ENCODE measurements around the gene CFAP68. TPM values are rescaled to one million over a fixed set of nuclear protein-coding genes. Genes with fewer than 3 reads are reported as not detected.
A peak's percentile ranks its signal among the peaks of the same experiment; 100 is the strongest.

The CFAP68 gene
- total and polyA plus RNA-seq, 2 experiments from 2014 or later, result 9.9 to 20.2 TPM

DNA sequence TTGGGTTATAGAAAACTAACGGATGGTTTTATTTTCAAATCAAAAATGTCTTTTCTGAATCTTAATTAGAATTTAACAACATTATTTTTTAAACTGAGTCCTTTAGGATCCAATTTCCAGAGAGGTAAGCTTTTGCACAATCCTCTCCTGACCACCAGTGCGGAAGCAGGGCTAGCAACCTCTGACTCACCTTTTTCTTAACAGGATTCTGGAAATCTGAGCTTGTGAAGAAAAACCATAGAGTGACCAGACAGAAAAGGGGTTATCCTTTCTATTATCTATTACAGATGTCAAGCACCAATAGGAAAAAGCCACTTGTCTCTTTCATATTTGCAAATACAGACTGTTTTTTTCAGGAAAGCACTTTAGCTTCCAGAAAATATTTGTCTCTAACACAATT, 33.3 kb upstream of the CFAP68 start:
- H3F3A ChIP-seq (ENCODE audit: insufficient read depth), result peaks cover 45% of the 10 kb centered on the region
- H3K4me3 ChIP-seq, result no peak overlapping the region
- peak overlapping the region; percentile 70 for H3K27ac ChIP-seq
- in situ Hi-C loops (cut with MboI), result loop anchor here (10.0 kb wide), 1 partner anchor 391 kb away; no protein-coding TSS in a partner anchor
- peak; percentile 80 for DNase-seq
- peaks cover 25% of the 10 kb centered on the region for H3K4me1 ChIP-seq (ENCODE audit: insufficient read depth)
- peak overlapping the region; percentile 6 for H3K4me2 ChIP-seq (ENCODE audit: unreplicated experiment)
- H3K27me3 ChIP-seq (replicated peaks; ENCODE audit: insufficient read depth), result no peaks in the 10 kb centered on the region
- no peaks in the 10 kb centered on the region for H3K9me2 ChIP-seq (ENCODE audit: insufficient read depth)
- TF ChIP-seq EZH2 (IDR thresholded peaks at IDR 0.05; ENCODE audit: insufficient read depth, poor library complexity, severe bottlenecking) (no peak), EZH2phosphoT487 (IDR thresholded peaks at IDR 0.05; ENCODE audit: insufficient read depth, low read depth) (no peak)
- H4K20me1 ChIP-seq (ENCODE audit: insufficient read depth), result no peaks in the 10 kb centered on the region
- H2AFZ ChIP-seq, result no peak overlapping the region
- H3K36me3 ChIP-seq (ENCODE audit: low read depth), result peaks cover 15% of the 10 kb centered on the region
- H3K9ac ChIP-seq, result peak overlapping the region; percentile 61
- no peaks in the 10 kb centered on the region for H3K9me3 ChIP-seq (ENCODE audit: low read depth)
- no peaks in the 10 kb centered on the region for H3K79me2 ChIP-seq (ENCODE audit: insufficient read depth)
- WGBS, 2 experiments (ENCODE audit: low coverage in 1 of 2, low lambda C conversion rate in 2 of 2, missing lambda C conversion rate in 2 of 2), result 77 to 85% methylated on average over 2 of the region's 2 CpGs

DNA sequence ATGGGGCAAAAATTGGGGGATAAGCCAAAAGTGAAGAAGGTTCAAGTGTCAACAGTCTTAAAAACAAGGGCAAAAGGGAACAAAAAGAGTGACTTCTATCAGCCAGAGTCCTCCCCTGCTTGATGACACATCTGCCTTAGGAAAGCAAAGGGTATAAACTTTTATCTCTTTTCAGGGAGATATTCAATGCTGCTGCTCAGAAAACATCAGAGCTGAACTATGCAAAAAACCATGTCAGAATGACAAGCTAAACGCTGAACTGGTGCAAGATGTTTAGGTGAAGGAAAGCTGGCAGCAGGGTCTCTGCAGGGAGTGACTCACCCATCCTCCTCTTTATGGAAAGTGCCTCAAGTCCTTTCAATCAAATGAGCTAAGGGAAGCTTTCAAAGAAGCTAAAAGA, 32.7 kb upstream of the CFAP68 start:
- H3K4me2 ChIP-seq (ENCODE audit: unreplicated experiment), result peak overlapping the region; percentile 6
- no peaks in the 10 kb centered on the region for H4K20me1 ChIP-seq (ENCODE audit: insufficient read depth)
- TF ChIP-seq EZH2 (IDR thresholded peaks at IDR 0.05; ENCODE audit: insufficient read depth, poor library complexity, severe bottlenecking) (no peak), EZH2phosphoT487 (IDR thresholded peaks at IDR 0.05; ENCODE audit: insufficient read depth, low read depth) (no peak)
- peaks cover 40% of the 10 kb centered on the region for H3F3A ChIP-seq (ENCODE audit: insufficient read depth)
- H3K4me3 ChIP-seq, result no peak overlapping the region
- no peaks in the 10 kb centered on the region for H3K79me2 ChIP-seq (ENCODE audit: insufficient read depth)
- no peaks in the 10 kb centered on the region for H3K27me3 ChIP-seq (replicated peaks; ENCODE audit: insufficient read depth)
- peaks cover 15% of the 10 kb centered on the region for H3K36me3 ChIP-seq (ENCODE audit: low read depth)
- DNase-seq, result peak; percentile 64
- WGBS, 2 experiments (ENCODE audit: low coverage in 1 of 2, low lambda C conversion rate in 2 of 2, missing lambda C conversion rate in 2 of 2), result 0 to 16% methylated on average over 1 of the region's 1 CpG
- in situ Hi-C loops (cut with MboI), result loop anchor here (10.0 kb wide), 1 partner anchor 392 kb away; no protein-coding TSS in a partner anchor
- H3K9me2 ChIP-seq (ENCODE audit: insufficient read depth), result no peaks in the 10 kb centered on the region
- H3K27ac ChIP-seq, result peak overlapping the region; percentile 70
- peak overlapping the region; percentile 61 for H3K9ac ChIP-seq
- peaks cover 21% of the 10 kb centered on the region for H3K4me1 ChIP-seq (ENCODE audit: insufficient read depth)
- no peaks in the 10 kb centered on the region for H3K9me3 ChIP-seq (ENCODE audit: low read depth)
- H2AFZ ChIP-seq, result no peak overlapping the region

GRCh38 chr11:111849631-111850030, 29.7 kb upstream of the CFAP68 start:
- 99% methylated on average over 3 of the region's 3 CpGs for WGBS, 2 experiments (ENCODE audit: low coverage in 1 of 2, low lambda C conversion rate in 2 of 2, missing lambda C conversion rate in 2 of 2)
- in situ Hi-C loops (cut with MboI), result loop anchor here (10.0 kb wide), 1 partner anchor 395 kb away; no protein-coding TSS in a partner anchor

DNA sequence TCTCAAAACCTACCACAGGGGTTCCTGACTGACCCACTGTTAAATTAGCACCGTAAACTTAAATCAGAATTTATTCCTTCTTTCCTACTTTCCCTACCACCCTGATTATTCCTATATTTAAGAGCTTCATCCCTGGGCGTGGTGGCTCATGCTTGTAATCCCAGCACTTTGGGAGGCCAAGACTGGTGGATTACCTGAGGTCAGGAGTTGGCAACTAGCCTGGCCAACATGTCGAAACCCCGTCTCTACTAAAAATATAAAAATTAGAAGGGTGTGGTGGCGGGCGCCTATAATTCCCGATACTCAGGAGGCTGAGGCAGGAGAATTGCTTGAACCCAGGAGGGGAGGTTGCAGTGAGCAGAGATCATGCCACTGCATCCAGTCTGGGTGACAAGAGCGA, 28.3 kb upstream of the CFAP68 start:
- Histone ChIP-seq H3K4me3 (no peak overlapping the region), H3F3A (ENCODE audit: insufficient read depth) (peaks cover 22% of the 10 kb centered on the region), H3K79me2 (ENCODE audit: insufficient read depth) (no peaks in the 10 kb centered on the region), H3K27me3 (replicated peaks; ENCODE audit: insufficient read depth) (no peaks in the 10 kb centered on the region), H3K4me2 (ENCODE audit: unreplicated experiment) (no peak overlapping the region), H3K27ac (no peak overlapping the region), H3K4me1 (ENCODE audit: insufficient read depth) (peaks cover 11% of the 10 kb centered on the region), H3K36me3 (ENCODE audit: low read depth) (peaks cover 5% of the 10 kb centered on the region; the same call in 1 of the 2 replicates), H3K9me2 (ENCODE audit: insufficient read depth) (no peaks in the 10 kb centered on the region), H2AFZ (no peak overlapping the region), H3K9ac (no peak overlapping the region), H3K9me3 (ENCODE audit: low read depth) (no peaks in the 10 kb centered on the region), H4K20me1 (ENCODE audit: insufficient read depth) (no peaks in the 10 kb centered on the region)
- TF ChIP-seq EZH2phosphoT487 (IDR thresholded peaks at IDR 0.05; ENCODE audit: insufficient read depth, low read depth) (no peak), EZH2 (IDR thresholded peaks at IDR 0.05; ENCODE audit: insufficient read depth, poor library complexity, severe bottlenecking) (no peak)
- in situ Hi-C loops (cut with MboI), result no loop called here
- DNase-seq, result no peak
- WGBS, 2 experiments (ENCODE audit: low coverage in 1 of 2, low lambda C conversion rate in 2 of 2, missing lambda C conversion rate in 2 of 2), result 97 to 98% methylated on average over 8 of the region's 8 CpGs

More at GRCh38 chr11:111849631-111850030, 29.7 kb upstream of the CFAP68 start:
- H2AFZ ChIP-seq, result no peak overlapping the region
- H3F3A ChIP-seq (ENCODE audit: insufficient read depth), result peaks cover 31% of the 10 kb centered on the region
- DNase-seq, result no peak
- no peaks in the 10 kb centered on the region for H3K9me2 ChIP-seq (ENCODE audit: insufficient read depth)
- H3K79me2 ChIP-seq (ENCODE audit: insufficient read depth), result no peaks in the 10 kb centered on the region
- H3K9me3 ChIP-seq (ENCODE audit: low read depth), result no peaks in the 10 kb centered on the region
- peaks cover 17% of the 10 kb centered on the region for H3K4me1 ChIP-seq (ENCODE audit: insufficient read depth)
- H3K36me3 ChIP-seq (ENCODE audit: low read depth), result peaks cover under 1% of the 10 kb centered on the region; the same call in 1 of the 2 replicates
- H4K20me1 ChIP-seq (ENCODE audit: insufficient read depth), result no peaks in the 10 kb centered on the region
- H3K4me2 ChIP-seq (ENCODE audit: unreplicated experiment), result no peak overlapping the region
- no peak overlapping the region for H3K9ac ChIP-seq
- TF ChIP-seq EZH2 (IDR thresholded peaks at IDR 0.05; ENCODE audit: insufficient read depth, poor library complexity, severe bottlenecking) (no peak), EZH2phosphoT487 (IDR thresholded peaks at IDR 0.05; ENCODE audit: insufficient read depth, low read depth) (no peak)
- H3K27me3 ChIP-seq (replicated peaks; ENCODE audit: insufficient read depth), result no peaks in the 10 kb centered on the region
- no peak overlapping the region for H3K4me3 ChIP-seq
- no peak overlapping the region for H3K27ac ChIP-seq

GRCh38 chr11:111851636-111852035, 27.7 kb upstream of the CFAP68 start:
- peaks cover 5% of the 10 kb centered on the region for H3K4me1 ChIP-seq (ENCODE audit: insufficient read depth)
- H3K9me3 ChIP-seq (ENCODE audit: low read depth), result no peaks in the 10 kb centered on the region
- H3K9me2 ChIP-seq (ENCODE audit: insufficient read depth), result no peaks in the 10 kb centered on the region
- no peak overlapping the region for H3K27ac ChIP-seq
- peaks cover 5% of the 10 kb centered on the region; the same call in 1 of the 2 replicates for H3K36me3 ChIP-seq (ENCODE audit: low read depth)
- H3K4me2 ChIP-seq (ENCODE audit: unreplicated experiment), result no peak overlapping the region
- in situ Hi-C loops (cut with MboI), result no loop called here
- H3K4me3 ChIP-seq, result no peak overlapping the region
- no peaks in the 10 kb centered on the region for H3K27me3 ChIP-seq (replicated peaks; ENCODE audit: insufficient read depth)
- no peak overlapping the region for H3K9ac ChIP-seq
- TF ChIP-seq EZH2phosphoT487 (IDR thresholded peaks at IDR 0.05; ENCODE audit: insufficient read depth, low read depth) (no peak), EZH2 (IDR thresholded peaks at IDR 0.05; ENCODE audit: insufficient read depth, poor library complexity, severe bottlenecking) (no peak)
- no peaks in the 10 kb centered on the region for H4K20me1 ChIP-seq (ENCODE audit: insufficient read depth)
- no peak overlapping the region for H2AFZ ChIP-seq
- H3K79me2 ChIP-seq (ENCODE audit: insufficient read depth), result no peaks in the 10 kb centered on the region
- DNase-seq, result peak; percentile 54
- H3F3A ChIP-seq (ENCODE audit: insufficient read depth), result peaks cover 17% of the 10 kb centered on the region

Data from GM23248 (cell line).